GM18499 (cell line): Measurements from ENCODE around the gene EVA1C.
"Not testable (repeated sequence)": the region's sequence is repeated elsewhere in the genome, so short reads cannot be mapped to it uniquely, and the experiment has no call there.

Experiments
- ATAC-seq: cut with Tn5 transposase; IDR thresholded peaks from one replicate; pipeline ENCODE4 v1.9.1; 2021; ENCODE audit warnings: moderate number of reproducible peaks; ENCODE audit not compliant: insufficient read depth, unreplicated experiment

Gene EVA1C

DNA sequence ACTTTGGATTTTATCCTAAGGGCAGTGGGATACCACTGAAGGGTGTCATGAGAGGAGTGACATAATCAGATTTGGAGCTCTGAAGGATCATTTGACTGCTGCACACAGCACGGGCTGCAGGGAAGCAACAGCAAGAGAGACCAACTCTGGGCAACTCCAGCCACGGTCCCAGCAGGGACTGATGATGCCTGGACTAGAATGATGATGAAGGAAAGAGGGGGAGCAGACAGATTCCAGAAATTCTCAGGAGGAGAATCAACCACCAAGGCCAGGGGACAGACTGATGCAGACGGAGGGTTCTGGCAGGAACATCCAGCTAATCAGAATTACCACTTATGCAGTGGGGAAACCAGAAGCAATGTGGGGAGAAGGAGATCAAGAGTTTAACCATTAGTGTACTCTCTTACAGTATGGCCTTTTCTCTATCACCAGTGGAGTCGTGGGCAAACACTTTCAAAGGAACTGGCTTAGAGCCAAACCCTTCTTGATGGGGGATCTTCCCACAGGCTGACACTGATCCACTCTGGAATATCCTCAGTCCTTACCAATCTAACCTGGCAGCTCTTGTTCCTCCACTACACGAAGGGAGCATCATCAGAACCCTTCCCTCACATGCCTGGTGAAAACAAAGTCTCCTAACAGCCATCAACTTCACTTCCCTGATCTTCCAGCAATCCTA lies 23.0 kb upstream of the EVA1C start:
- ATAC-seq, result no peak

- ATAC-seq, result not testable (repeated sequence)
These were observed 21.8 kb upstream of the EVA1C start for GRCh38 chr21:32390537-32391224.

- ATAC-seq, result no peak
These were observed 20.8 kb upstream of the EVA1C start for GRCh38 chr21:32391755-32392154.

DNA sequence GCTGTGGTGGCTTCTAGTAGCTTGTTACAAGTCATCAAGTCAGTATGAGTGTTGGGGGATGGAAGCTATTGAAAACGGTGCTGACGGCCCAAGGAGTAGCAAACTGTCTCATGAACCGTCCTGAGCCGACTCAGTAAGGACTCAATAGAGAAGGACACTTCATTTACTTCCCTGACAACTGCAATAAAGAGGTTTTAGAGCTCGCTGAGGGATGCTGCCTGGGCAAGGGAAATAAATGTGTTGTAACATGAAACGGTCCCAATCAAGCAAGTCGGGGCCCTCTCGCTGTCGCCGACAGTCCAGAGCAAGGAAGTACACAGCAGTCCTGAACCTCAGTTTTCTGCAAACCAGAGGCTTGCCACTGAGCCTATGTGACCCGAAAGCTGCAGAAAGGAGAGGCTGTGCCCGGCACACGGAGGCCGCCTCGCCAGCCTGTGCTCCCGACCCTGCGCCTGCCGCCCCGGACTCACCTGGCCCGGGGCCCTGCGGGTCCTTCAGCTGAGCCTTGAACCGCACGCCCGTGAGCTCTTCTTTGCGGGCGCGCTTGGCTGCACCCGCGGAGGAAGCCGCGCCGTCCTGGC lies 20.1 kb upstream of the EVA1C start:
- ATAC-seq, result no peak

DNA sequence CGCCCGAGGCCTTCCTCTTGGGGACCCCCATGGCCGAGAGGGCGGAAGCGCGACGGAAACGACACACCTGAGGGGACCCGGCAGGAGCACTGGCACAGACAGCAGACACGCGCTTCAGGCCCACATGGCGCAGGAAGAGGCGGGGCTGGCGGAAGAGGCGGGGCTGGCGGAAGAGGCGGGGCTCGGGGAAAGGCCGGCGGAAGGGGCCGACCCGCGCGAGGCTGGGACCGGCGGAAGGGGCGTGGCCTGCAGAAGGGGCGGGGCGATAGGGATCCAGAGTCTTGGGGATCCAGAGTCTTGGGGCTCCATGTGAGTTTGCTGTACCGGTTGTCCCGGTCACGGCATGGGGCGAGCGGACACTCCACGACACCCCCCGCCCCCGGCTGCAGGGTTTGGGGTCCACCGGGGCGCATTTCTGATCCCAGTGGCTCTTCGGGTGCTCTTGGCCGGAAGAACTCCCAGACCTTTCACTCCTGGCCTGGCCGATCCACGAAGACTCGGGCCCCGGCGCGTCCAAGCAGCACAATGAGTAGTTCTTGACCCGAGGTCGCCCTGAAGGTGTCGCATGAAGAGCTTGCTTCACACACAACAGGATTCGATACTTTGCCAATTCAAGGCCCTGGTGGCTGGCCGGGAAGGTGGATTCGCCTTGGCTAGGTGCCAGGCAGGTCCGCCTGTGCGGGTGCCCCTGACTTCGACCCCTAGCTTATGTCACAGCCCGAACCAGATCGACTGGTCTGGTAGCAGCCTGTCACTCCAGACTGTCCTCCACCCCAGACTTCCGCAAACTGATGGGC lies 19.4 kb upstream of the EVA1C start, which contains the start of gene URB1:
Gene URB1 (minus strand): TSS at position 133 of the 797 bp plus-strand sequence. CDS start 102 bp downstream, at position 31.
- no peak for ATAC-seq

DNA sequence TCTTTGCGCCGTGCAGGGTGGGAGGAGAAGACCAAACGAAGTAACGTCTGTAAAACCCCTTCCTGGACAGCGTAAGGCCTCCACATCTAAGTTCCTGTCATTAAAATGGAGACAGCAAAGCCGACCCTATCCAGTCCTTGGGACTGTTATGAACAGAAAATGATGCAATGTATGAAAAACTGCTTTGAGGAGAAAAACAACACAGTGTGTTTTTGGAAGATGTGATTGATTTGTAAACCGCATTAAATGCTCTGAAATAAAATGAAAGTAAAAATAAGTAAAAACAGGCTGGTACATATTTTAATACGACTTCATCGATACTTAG lies 18.9 kb upstream of the EVA1C start:
- ATAC-seq, result no peak

- no peak for ATAC-seq
These were observed 9.2 kb upstream of the EVA1C start for GRCh38 chr21:32403201-32403777.

DNA sequence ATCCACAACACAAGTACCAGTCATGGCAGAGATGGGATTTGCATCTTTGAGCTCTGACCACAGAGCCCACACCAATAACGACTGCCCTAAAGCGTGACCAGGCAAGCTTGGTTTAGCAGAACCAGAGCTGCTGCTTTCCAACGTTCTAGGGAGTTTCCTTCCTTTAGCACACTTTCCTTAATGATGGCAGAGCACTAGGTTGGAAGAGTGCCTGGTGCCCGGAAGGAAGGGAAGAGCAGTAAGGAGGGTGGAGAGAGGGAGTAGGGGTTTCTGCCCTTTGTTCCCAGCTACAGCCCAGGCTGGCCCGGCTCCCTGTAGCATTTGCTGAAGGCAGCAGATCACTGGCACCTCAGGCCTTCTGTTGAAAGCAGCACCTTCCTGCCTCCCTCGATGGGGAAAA lies 6.1 kb upstream of the EVA1C start:
- ATAC-seq, result no peak

DNA sequence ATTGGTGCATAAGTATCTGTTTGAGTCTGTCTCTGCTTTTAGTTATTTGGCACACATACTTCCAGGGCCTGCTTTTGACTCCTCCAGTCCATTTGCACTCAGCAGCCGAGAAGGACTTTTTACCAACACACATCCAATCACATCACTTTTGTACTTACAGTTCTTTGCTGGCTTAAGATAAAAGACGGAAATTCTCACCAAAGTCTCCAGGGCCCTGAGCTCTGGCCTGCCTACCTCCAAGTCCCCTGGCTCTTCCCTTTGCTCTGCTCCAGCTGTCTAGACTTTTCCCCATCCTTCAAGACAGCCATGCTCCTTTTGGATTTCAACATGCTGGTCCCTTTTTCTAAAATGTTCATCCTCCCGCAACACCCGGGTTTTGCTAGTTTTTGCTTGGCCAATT lies 2.2 kb upstream of the EVA1C start:
- ATAC-seq, result no peak

- no peak for ATAC-seq
These were observed 1.6 kb upstream of the EVA1C start for GRCh38 chr21:32410916-32411315.

GRCh38 chr21:32411350-32412161 lies 950 bp upstream of the EVA1C start:
- no peak for ATAC-seq

- ATAC-seq, result no peak
These were observed 554 bp downstream of the EVA1C start for GRCh38 chr21:32413015-32413504.

GRCh38 chr21:32413697-32414578 lies 1.4 kb downstream of the EVA1C start:
- ATAC-seq, result no peak

DNA sequence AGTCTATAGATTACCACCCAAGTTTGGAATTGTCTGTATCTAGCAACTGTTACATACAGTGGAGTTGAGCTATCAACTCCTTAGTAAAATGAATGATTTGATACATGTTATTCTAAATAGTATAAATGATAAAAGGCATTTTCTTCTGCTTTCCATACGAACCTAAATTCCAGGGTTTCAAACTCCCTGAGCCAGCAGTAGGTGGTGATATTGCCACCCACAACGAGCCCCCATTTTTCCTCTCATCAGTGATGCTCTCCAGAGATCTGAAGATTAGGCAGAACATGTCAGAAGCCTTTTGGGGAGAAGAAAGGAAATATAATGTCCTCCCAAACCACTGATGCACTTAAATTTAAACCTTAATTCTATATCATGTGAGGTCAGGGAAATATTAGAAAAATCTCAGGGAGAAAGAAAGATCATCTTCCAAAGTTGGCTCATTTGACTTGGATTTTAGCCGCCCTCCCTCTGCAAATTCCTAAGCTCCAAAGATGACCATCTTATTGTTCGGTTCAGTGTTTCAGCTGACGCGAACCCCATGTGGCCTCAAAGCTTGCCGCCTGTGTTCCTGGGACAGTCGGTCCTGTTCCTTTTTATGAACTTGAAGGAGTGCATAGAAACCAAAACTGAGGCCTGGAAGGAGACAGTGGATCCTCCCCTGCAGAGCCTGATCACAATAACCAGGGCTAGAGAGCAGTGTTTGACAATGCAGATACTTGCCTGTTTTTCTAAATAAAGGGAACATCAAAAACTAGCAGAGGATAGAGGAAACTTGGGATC lies 2.3 kb downstream of the EVA1C start:
- no peak for ATAC-seq

- ATAC-seq, result no peak
These were observed 3.2 kb downstream of the EVA1C start for GRCh38 chr21:32415451-32416398.

DNA sequence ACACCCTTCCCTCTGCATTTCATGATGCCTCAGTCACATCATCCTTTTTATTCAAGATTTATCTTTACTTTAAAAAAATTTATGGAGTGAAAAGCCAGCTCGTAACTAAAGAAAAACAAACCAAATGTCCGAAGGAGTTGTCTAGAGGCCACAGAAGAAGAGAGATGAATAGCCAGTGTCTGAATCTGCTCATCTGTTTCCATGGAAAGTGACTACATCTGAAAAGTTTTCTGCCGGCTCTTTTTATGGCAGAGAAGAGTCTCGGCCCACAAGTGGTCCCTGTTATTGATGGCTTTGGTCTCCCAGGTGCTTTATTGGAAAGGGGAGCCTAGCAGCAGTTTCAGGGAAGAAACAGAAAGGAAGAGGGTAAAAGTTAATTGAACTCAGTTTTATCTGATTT lies 5.6 kb downstream of the EVA1C start:
- ATAC-seq, result no peak

GRCh38 chr21:32422064-32422463 lies 9.6 kb downstream of the EVA1C start:
- no peak for ATAC-seq
